Coronary artery (tissue), 2 donors: ENCODE data around the gene NPLOC4.

ENCODE experiments used
- DNase-seq: peaks from one replicate; pipeline ENCODE4 v3.0.0-alpha.2; 2017; ENCODE audit warnings: low spot score
- H3K27ac ChIP-seq, 2 donors: fragments of 200-600 bp; sonication (generic); one replicate each; pipeline ENCODE4 v1.5.1; 2016 to 2019
- H3K4me3 ChIP-seq: fragments of 200-600 bp; sonication (generic); 2 replicates; pipeline ENCODE4 v1.5.1; 2016; ENCODE audit warnings: mild to moderate bottlenecking, moderate library complexity
- TF ChIP-seq, protein P1 (sequence below): fragments of 200-600 bp; sonication (generic); IDR thresholded peaks from one replicate; pipeline ENCODE4 v1.5.1; 2019; ENCODE audit warnings: antibody characterized with exemption

The NPLOC4 gene

DNA sequence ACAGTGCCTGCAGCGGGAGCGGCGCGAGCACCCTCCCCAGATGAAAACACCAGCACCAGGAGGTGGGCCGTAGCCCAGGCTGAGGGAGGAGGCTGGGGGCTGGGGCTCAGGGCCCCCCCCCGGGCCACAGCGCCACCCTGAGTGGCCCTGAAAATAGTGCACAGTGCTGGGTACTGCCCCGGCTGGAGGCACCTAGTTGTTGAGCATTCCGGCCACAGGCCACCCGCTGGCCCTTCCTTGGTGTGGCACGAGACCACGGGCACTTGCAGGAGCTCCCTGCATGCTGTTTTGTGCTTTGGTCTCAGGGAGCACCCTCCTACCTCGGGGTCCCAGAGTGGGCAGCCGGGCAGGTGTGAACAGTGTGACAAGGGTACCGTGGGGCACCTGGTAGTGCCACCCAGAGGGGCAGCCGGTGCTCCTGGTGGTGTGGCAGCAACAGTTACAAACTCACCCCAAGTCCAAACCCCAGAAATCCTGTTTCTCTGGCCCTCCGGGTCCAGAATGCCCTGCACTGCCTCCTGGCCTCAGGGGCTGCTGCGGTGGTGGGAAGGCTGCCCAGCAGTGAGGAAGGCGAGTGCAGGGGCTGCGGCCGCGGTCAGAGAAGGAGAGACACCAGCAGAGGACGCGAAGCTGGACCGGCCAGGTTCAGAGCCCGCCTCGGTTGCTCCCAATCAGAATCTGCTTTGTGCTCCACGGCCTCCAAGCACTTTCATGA, 96.8 kb downstream of the NPLOC4 start:
- DNase-seq, result no peak
- H3K4me3 ChIP-seq, result no peak overlapping the region
- TF ChIP-seq, protein P1, sequence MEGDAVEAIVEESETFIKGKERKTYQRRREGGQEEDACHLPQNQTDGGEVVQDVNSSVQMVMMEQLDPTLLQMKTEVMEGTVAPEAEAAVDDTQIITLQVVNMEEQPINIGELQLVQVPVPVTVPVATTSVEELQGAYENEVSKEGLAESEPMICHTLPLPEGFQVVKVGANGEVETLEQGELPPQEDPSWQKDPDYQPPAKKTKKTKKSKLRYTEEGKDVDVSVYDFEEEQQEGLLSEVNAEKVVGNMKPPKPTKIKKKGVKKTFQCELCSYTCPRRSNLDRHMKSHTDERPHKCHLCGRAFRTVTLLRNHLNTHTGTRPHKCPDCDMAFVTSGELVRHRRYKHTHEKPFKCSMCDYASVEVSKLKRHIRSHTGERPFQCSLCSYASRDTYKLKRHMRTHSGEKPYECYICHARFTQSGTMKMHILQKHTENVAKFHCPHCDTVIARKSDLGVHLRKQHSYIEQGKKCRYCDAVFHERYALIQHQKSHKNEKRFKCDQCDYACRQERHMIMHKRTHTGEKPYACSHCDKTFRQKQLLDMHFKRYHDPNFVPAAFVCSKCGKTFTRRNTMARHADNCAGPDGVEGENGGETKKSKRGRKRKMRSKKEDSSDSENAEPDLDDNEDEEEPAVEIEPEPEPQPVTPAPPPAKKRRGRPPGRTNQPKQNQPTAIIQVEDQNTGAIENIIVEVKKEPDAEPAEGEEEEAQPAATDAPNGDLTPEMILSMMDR, result no peak
- no peak overlapping the region for H3K27ac ChIP-seq

DNA sequence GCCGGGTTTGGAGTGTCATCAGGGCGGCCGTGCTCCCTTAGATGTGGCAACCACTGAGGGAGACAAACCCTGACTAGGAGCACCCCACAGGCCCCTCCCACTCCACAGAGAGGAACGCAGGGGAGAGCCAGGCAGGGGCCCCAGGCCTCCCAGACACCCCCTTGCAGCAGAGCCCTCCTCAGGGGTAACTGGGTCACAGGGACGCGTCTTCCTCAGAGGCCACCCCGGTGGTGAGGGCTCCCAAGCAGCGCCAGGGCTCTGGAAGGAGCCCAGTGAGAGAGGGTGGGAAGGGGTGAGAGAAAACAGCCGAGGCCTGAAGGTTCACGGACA, 97.4 kb downstream of the NPLOC4 start:
- H3K27ac ChIP-seq, result no peak overlapping the region
- TF ChIP-seq, protein P1, result no peak
- no peak overlapping the region for H3K4me3 ChIP-seq
- no peak for DNase-seq

DNA sequence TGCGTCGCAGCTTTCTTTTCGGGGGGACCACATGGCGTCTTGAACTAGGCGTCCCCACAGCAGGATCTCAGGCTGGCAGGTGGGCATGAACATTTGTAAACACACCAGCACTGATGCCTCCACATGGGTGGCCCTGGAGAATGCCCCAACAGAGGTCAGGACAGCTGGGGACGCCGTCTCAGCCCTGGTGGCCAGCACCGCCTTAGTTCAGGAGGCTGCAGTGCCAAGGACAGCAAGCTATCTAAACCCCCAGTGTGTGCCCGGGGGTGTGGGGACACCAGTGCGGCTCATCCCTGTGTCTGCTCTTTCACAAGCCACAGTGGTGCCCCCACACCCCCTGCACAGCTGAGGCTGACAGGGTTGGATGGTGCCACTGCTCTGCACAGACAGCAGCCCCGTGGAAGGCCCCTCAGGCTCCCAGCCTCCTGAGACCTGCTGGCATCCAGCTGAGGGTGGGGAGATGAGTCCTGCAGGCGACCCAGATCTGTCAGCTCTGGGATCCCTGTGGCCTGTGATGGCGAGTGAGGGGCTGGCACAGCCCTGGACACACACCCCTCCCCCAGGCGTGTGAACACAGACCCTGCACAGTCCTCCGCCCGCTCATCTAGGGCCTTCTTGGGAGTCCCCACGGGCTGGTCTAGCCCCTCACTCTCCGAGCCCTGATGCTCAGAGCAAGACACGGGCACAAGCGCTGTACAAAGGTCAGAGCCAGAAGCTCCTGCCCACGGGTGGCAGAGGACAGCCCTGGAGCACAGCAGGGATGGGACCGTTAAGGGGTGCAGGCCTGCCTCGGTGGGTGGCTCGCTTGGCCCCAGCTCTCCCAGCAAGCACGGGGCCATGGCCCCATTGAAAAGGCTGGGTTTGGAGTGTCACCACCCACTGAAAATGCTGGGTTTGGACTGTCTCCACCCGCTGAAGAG, 98.0 kb downstream of the NPLOC4 start:
- TF ChIP-seq, protein P1, result no peak
- no peak for DNase-seq
- H3K27ac ChIP-seq, result no peak overlapping the region

DNA sequence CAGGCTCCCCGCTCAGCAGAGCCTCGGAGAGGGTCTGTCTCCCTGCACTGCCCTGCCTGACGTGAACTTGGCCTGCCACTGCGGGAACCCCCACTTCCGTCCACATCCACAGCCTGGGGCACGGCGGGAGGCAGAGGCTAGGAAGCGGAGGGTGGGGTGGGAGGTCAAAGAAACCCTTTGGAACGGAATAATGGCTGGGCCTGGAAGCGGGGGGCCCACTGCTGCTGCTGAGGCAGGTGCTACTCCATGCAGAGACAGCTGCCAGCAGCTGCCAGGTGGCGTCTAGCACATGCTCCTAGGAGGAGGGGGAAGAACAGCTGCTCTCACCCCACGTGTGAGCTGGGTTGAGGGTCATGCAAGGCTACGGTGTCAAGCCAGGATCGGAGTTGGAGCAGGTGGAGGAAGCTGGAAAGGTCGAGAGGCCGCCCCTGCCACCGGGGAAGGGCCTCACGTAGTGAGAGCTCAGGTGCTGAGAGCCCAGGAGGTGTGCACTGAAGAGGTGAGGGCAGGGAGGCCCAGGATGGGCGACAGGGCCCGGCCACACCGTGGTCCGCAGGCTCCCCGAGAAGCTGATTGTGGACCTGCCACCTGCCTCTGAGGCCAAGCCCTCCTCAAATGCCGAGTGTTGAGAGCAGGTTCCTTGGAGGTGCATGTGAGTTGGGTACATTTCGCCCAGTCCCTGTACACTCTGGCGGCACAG, 98.9 kb downstream of the NPLOC4 start:
- no peak for DNase-seq
- TF ChIP-seq, protein P1, result no peak
- Histone ChIP-seq H3K4me3 (no peak overlapping the region), H3K27ac (no peak overlapping the region)

More for the DNA sequence above, 98.0 kb downstream of the NPLOC4 start:
- no peak overlapping the region for H3K4me3 ChIP-seq

DNA sequence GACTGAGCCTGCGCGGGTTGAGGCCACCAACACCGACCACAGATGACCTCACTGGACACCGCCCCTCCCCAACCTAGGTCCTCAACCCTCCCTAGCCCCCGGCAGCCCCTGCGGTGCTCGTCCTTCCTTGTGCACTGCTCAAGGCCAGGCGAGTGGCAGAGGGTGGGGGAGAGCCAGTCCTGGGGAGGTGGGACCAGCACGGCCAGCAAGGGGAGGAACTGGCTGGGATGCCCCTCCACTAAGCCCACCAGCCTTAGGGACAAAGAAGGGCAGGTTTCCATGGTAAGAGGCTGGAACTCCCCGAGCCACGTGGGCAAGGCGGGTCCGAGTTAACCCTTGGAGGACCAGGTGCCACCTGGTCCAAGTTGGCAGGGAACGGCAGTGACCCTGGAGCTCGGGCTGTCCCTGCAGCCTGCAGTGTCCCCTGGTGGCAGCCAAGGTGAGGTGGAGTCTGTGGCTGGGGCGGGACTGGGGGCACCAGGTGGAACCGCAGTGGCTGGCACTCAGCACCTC, 99.5 kb downstream of the NPLOC4 start:
- Histone ChIP-seq H3K27ac (no peak overlapping the region), H3K4me3 (no peak overlapping the region)
- no peak for DNase-seq
- TF ChIP-seq, protein P1, result peak; percentile 33

DNA sequence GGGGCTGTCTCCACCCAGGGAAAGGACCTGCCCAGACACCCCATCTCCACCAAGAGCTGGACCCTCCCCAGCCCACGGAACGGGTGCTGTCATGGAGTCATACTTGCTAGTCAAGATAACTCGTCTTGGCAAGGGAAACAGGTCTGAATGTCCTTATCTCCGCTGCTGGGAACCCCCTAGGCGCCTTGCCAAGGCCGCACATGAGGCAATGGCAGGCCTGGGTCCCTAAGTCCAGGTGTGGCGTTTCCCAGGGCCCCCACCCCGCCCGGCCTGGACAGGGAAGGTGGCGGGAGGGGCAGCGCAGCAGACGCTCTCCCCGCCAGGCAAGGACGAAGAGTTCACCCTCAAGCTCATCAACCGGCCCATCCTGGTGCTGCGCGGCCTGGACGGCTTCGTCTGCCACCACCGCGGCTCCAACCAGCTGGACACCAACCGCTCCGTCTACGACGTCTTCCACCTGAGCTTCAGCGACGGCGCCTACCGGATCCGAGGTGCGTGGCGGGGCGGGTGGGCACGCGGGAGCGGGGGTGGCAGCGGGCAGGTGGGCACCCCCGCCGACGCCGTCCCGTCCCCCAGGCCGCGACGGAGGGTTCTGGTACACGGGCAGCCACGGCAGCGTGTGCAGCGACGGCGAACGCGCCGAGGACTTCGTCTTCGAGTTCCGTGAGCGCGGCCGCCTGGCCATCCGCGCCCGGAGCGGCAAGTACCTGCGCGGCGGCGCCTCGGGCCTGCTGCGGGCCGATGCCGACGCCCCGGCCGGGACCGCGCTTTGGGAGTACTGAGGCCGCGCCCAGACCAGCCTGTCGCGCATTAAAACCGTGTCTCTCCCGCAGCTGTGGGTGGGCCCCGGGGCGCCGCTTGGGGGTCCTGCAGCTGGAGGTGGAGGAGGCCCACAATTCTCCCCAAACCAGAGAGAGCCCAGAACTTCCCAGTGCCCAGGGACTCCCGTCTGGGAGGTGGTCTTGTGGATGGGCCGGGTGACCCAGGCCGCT, 100.3 kb downstream of the NPLOC4 start:
- Histone ChIP-seq H3K4me3 (peak overlapping the region; percentile 7), H3K27ac (no peak overlapping the region)
- TF ChIP-seq, protein P1, result no peak
- no peak for DNase-seq
